OCI-LY7 (cell line): ENCODE results near the gene NARS2.

ENCODE experiments used
- EZH2phosphoT487 ChIP-seq: fragments of 200-600 bp; sonication (generic); IDR thresholded peaks from 2 replicates; pipeline ENCODE4 v1.6.1; 2018; ENCODE audit warnings: low read depth, borderline replicate concordance, mild to moderate bottlenecking, mixed run types, antibody characterized with exemption, low read length, moderate library complexity, mixed read lengths
- TF ChIP-seq, protein P1 (sequence below): fragments of 200-600 bp; sonication (generic); conservative IDR thresholded peaks from 2 replicates; pipeline ENCODE4 v1.5.1; 2014; ENCODE audit warnings: mild to moderate bottlenecking, antibody characterized with exemption, low read length, moderate library complexity, mixed read lengths

DNA sequence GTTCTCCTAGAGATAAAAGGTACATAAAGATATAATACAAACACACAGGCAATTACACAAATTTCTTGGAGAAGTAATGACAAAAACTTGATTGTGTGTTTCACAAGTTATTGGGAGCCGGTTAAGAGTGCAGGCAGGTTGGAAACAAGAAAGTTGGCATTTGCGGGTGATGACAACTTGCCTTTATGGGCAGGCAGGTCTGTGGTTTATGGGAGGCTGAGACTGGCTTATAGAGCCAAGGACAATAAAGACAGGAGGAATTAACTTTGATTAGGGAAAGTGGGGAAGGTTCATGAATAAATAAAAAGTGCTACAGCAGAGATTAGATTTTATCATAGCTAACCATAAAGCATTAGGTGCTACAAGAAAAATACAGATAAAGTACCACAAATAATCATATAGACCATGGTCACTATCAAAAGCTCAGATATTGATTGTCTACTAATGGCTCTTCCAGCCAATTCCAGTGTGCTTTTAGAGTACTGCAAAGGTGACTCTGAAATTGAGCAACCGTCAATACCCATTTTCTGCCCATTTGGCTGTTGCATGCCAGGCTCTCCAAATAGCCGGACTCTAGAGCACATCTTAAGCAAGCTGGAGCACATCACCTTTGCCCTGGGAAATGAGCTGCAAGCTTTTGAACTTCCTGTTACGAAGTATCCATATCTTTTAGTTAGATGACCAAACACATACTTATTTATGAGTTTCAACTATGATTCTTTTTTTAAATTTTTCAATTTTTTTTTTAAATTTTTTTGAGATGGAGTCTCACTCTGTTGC is 123.1 kb downstream of the NARS2 start:
- TF ChIP-seq, protein P1, sequence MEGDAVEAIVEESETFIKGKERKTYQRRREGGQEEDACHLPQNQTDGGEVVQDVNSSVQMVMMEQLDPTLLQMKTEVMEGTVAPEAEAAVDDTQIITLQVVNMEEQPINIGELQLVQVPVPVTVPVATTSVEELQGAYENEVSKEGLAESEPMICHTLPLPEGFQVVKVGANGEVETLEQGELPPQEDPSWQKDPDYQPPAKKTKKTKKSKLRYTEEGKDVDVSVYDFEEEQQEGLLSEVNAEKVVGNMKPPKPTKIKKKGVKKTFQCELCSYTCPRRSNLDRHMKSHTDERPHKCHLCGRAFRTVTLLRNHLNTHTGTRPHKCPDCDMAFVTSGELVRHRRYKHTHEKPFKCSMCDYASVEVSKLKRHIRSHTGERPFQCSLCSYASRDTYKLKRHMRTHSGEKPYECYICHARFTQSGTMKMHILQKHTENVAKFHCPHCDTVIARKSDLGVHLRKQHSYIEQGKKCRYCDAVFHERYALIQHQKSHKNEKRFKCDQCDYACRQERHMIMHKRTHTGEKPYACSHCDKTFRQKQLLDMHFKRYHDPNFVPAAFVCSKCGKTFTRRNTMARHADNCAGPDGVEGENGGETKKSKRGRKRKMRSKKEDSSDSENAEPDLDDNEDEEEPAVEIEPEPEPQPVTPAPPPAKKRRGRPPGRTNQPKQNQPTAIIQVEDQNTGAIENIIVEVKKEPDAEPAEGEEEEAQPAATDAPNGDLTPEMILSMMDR, result no peak
- TF ChIP-seq EZH2phosphoT487, result no peak
